Measurements from ENCODE around the gene SH2D6.
A peak's percentile ranks its signal among the peaks of the same experiment; 100 is the strongest.

SH2D6 gene

GRCh38 chr2:85433511-85434089 lies 15.1 kb downstream of the SH2D6 start:
- TF ChIP-seq CTCF (IDR thresholded peaks at IDR 0.05; ENCODE audit: extremely low read depth, missing control alignments), result no peak
- no peak for DNase-seq (ENCODE audit: low spot score)

- TF ChIP-seq CTCF (IDR thresholded peaks at IDR 0.05; ENCODE audit: extremely low read depth, missing control alignments), result no peak
- DNase-seq (ENCODE audit: low spot score), result no peak
Observed at GRCh38 chr2:85434696-85435095, 16.2 kb downstream of the SH2D6 start.

- no peak for DNase-seq (ENCODE audit: low spot score)
- no peak for TF ChIP-seq CTCF (IDR thresholded peaks at IDR 0.05; ENCODE audit: extremely low read depth, missing control alignments)
Observed at GRCh38 chr2:85435220-85435958, 16.9 kb downstream of the SH2D6 start.

- no peak for DNase-seq (ENCODE audit: low spot score)
- peak; percentile 18 for TF ChIP-seq CTCF (IDR thresholded peaks at IDR 0.05; ENCODE audit: extremely low read depth, missing control alignments)
Observed at GRCh38 chr2:85435981-85436835, 17.7 kb downstream of the SH2D6 start.

- DNase-seq (ENCODE audit: low spot score), result no peak
- TF ChIP-seq CTCF (IDR thresholded peaks at IDR 0.05; ENCODE audit: extremely low read depth, missing control alignments), result no peak
Observed at GRCh38 chr2:85436836-85437487, 18.4 kb downstream of the SH2D6 start.

- peak; percentile 93 for DNase-seq (ENCODE audit: low spot score)
- TF ChIP-seq CTCF (IDR thresholded peaks at IDR 0.05; ENCODE audit: extremely low read depth, missing control alignments), result no peak
Observed at GRCh38 chr2:85437488-85438200, 19.1 kb downstream of the SH2D6 start.
